HG03520 (cell line): Measurements from ENCODE around the gene KIF26B.

ENCODE experiments used
- ATAC-seq: cut with Tn5 transposase; IDR thresholded peaks from one replicate; pipeline ENCODE4 v1.9.1; 2021; ENCODE audit warnings: mild to moderate bottlenecking, moderate library complexity; ENCODE audit not compliant: unreplicated experiment

Gene KIF26B

GRCh38 chr1:245168906-245169305, 14.1 kb downstream of the KIF26B start:
- no peak for ATAC-seq

DNA sequence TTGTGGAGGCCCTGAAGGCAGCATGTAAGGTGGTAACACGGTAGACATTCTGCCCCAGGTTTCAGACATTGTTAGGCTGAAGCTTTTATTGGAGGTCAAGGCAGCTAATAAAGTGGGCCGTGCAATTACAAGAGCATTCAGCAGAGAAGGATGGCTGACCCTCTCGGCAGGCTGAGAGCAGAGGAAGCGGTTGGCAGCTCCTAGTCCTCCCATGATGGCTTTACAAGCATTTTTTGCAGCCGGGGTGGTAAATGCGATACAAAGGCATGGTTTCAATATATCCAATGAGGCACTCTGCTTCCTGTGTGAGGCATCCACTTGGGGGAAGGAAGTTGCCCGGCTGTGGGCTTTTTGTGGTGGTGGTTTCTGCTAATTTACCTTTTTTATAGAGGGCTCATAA, 14.6 kb downstream of the KIF26B start:
- ATAC-seq = no peak

- ATAC-seq = no peak
Measured at GRCh38 chr1:245172026-245172425, 17.2 kb downstream of the KIF26B start.

DNA sequence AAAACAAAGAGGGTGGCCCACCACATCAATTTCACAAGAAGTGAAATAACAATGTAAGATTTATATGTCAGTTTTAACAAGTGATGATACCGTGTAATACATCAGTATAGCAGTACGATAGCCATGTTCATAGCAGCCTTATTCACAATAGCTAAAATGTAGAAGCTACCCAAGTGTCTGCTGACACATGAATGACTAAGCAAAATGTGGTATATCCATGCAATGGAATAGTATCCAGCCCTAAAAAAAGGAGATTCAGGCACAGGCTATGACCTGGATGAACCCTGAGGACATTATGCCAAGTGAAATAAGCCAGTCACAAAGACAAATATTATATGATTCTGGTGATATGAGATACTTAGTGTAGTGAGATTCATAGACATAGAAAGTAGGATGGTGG, 18.0 kb downstream of the KIF26B start:
- no peak for ATAC-seq

- ATAC-seq = no peak
Measured at GRCh38 chr1:245173446-245174211, 18.8 kb downstream of the KIF26B start.

DNA sequence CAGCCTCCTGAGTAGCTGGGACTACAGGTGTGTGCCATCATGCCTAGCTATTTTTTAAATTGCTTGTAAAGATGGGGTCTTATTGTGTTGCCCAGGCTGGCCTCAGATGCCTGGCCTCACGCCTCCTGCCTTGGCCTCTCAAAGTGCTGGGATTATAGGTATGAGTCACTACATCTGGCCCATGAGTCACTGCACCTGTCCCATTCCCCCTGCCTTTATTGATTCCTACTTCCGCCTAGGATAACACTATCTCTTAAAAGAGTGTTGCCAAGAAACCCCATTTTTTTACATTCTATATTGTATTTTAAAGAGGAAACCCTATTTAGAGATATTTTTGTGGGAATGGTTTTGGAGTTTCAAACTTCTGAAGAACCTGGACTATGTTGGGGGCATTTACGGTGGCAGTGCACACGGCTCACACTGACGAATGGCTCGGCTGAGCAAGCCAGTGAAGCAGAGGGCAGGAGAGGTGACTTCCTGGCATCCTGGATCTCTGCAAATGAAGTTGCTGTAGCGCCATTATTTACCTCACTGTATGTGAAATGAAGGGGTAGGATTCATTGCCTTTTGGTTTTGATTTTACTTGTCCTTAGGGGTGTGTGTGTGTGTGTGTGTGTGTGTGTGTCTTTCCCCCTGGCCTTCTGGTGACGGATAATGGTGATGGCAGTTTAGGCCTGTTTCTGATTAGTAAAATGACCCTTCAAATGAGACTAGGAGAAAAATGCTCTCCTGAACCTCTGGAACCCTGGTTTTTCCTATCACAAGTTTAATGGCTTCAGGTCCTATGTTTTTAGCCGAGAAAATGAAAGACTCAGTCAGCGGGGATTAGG, 22.5 kb downstream of the KIF26B start:
- no peak for ATAC-seq

DNA sequence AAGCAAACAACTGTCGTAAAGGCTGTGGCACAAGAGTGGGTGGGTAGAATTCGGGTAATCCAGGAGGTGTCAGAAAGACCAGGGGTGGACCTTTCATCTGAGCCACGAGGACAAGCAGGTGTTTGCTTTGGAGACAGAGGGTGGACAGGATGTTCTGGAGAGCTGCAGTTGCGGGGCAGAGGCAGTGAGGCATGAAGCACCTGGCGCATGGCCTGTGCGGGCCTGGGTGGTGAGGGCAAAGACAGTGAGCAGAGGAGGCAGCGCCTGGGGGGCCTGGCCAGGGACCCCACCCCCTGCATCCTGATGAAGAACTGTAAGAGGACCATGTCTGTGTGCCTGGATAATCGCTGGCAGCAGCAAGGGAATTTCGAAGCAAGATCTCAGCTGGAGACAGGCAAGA, 24.9 kb downstream of the KIF26B start:
- no peak for ATAC-seq

DNA sequence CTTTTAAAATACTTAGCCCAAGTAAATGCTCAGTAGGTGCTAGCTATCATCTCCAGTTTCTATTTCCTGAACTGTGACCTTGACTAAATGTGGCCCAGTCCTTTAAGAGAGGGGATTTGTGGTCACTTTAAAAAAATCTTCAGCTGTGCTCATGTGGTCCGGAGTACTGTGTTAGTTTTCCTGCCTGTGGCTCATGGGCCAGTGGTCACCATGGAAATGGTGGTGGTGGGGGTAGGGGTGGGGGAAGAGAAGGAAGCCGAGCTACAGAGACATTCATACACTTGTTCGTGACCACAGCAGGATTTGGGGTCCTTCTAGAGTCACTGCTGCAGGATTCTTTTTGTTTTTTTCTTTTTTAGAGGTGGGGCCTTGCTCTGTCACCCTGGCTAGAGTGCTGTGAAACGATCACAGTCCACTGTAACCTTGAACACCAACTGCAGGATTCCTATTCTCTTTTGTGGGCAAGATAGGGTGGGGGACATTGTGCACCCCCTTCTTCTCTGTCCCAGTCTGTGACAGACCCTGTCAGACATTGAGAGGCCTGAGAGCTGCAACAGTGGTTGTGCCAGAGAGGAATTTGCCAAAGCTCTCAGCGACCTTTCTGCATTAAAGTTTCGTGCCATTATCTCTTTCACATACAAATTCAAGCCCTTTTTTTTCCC, 25.8 kb downstream of the KIF26B start:
- ATAC-seq = no peak

- no peak for ATAC-seq
Measured at GRCh38 chr1:245181158-245181517, 26.4 kb downstream of the KIF26B start.

DNA sequence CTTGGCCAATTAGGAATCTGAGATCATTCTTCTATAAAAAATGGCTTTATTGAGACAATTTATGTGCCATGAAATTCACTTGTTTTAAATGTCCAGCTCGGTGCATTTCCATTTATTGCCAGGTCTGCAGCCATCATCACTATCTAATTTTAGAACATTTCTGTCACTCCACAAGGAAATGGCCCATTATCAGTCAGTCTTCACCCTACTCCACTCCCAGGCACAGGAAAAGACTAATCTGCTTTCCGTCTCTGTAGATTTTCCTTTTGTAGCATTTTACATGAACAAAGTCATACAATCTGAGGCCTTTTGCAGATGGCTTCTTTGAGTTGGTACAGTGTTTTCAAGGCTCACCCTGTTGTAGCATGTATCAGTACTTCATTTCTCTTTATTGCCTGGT, 27.2 kb downstream of the KIF26B start:
- no peak for ATAC-seq

- ATAC-seq = no peak
Measured at GRCh38 chr1:245183429-245183828, 28.6 kb downstream of the KIF26B start.

DNA sequence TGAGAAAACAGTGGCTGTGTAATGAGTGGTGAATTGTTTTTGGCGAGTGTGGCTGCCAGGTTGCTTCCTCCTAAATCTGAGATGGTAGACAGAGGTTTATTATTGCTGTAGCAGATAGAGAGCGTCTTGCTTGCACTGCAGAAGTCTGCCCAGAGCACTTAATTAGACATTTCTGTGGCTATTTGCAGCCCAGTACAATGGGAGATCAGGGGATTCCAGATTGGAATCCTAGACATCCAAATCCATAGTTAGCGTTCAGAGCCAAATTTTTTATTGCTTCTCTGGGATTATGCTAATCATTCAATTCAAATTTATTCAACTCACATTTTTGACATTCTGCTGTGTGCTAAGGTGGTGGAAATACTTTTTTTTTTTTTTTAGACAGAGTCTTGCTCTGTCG, 30.0 kb downstream of the KIF26B start:
- no peak for ATAC-seq

GRCh38 chr1:245188403-245188802, 33.6 kb downstream of the KIF26B start:
- ATAC-seq = no peak

DNA sequence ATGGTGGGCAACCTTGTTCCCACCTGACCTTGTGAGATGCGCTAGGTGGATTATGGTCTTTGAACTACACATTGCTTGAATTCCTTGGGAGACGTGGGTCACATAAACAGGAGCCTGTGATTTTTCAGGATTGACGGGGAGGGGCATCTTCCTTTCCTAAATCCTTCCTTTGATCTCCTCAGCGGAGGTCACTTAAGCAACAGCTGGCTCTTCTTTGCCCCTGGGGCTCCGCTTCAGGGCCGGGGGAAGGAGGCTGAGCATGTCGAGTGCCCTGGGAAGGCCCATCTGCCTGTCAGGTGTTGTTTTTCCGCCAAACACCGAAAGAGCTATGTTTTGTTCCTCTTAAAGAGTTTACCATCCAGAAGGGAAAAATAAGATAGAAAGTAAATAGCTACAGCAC, 40.6 kb downstream of the KIF26B start:
- ATAC-seq = no peak

DNA sequence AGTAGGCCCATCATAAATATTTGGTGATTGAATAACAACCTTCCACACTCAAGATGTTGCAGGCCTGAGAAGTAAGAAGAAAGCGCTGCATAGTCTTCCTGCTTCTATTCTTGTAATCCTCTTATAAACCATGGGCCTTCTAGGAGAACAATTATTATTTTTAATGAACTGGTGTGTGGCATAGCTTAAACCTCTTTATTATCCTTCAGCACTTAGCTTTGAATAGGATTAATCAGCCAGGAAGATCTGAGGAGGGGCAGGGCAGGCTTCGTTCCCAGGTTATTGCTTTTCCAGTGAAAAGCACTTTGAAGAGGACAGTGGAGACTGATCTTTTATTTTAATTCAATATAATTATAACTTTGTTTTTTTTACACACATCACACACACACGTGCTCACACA, 42.3 kb downstream of the KIF26B start:
- no peak for ATAC-seq

GRCh38 chr1:245197911-245198379, 43.2 kb downstream of the KIF26B start:
- ATAC-seq = no peak

DNA sequence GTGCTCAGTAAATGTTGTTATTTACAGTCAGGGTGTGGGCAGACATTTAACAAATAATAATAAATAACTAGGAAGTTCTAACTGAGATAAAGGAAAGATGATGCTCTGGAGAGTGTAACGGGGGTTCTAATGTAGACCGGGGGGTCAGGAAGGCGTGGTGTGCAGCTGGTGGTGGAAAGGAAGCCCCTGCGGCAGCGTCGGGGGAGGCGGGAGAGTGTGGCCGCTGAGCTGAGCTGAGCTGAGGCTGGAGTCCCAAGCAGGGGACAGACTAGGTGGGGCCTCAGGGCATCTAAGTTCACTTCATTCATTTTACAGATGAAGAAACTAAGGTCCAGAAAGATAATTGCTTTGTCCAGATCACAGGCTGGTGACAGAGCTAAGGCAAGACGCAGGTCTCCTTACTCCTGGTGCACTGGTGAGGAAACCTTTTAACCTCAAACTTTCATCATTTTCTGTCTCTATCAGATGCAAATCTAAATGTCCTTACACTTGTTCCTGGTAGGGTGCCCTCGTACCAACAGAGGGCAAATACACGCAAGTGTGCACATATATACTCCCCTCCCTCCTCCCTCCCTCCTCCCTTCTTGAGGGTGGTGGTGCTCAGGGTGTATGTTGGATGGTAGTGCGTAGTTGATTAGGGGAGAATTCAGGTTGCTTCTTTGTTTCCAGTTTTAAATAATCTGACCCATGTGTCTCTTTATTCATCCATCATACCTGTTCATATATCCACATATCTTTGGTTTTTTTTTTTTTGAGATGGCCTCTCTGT, 44.1 kb downstream of the KIF26B start:
- no peak for ATAC-seq

GRCh38 chr1:245200146-245200545, 45.4 kb downstream of the KIF26B start:
- ATAC-seq = no peak

GRCh38 chr1:245201201-245201600, 46.4 kb downstream of the KIF26B start:
- ATAC-seq = no peak

DNA sequence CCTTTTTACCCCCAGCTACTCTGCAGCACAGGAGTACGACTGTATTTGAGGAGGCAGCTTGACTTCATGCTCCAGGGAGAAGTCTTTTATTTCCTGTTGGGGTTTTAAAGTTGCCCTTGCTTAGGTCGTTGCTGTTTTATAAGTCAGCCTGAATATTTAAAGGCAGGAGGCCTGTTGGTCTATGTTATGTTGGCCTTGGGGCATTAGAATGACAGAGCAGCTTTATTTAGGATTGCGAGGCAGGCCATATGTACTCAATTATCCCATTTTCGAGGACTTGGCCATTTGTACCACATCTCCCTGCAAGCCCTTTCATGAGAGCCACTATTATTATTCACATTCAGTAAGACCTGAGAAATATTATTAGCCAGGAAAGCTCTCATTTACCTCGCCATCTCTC, 47.0 kb downstream of the KIF26B start:
- ATAC-seq = no peak

- no peak for ATAC-seq
Measured at GRCh38 chr1:245205396-245205795, 50.6 kb downstream of the KIF26B start.
